Measurements from ENCODE around the gene MARCHF11. TPM values are rescaled to one million over a fixed set of nuclear protein-coding genes. Genes with fewer than 3 reads are reported as not detected.

Gene MARCHF11, protein sequence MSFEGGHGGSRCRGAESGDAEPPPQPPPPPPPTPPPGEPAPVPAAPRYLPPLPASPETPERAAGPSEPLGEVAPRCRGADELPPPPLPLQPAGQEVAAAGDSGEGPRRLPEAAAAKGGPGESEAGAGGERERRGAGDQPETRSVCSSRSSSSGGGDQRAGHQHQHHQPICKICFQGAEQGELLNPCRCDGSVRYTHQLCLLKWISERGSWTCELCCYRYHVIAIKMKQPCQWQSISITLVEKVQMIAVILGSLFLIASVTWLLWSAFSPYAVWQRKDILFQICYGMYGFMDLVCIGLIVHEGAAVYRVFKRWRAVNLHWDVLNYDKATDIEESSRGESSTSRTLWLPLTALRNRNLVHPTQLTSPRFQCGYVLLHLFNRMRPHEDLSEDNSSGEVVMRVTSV
- total RNA-seq (2021; ENCODE audit: unreplicated experiment) (not detected), Bru-seq, nascent RNA (not detected), BruChase-seq, experiment 1, labeled RNA remaining after a 6-hour chase (not detected), BruChase-seq, experiment 2, labeled RNA remaining after a 2-hour chase (percentile 1 among the genes with signal in this experiment)
- polyA plus RNA-seq (2012), result not detected in 2 replicates
- long read RNA-seq, result 0 reads

DNA sequence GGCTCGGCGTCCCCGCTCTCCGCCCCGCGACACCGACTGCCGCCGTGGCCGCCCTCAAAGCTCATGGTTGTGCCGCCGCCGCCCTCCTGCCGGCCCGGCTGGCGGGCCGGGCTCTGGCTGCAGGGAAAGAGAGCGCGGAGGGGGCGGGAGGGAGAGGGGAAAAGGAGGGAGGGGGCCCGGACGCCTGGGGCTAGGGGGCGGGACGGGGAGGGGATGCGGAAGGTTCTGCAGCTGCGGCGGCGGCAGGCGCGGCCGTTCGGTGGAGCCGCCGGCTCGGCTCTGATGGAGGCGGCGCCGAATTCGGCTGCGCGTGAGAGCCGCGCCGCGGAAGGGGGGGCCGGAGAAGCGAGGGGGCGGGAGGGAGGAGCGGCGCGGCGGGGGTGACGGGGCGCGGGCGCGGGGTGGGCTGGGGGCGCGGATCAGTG is at the start of gene MARCHF11:
Gene MARCHF11, minus strand, starts transcription at position 281 of the 425 bp plus-strand sequence. Its CDS starts 216 bp downstream, at position 65.
- intact Hi-C loops (cut with micrococcal nuclease), result no loop called here
- no peak within 1 kb of the TSS for H2AFZ ChIP-seq (ENCODE audit: low read depth, low read length, poor library complexity, severe bottlenecking)
- POLR2A ChIA-PET, result no interaction called here
- no TSS peak for BruUV-seq (replicated peaks)
- no peaks in the 10 kb centered on the region for H3K9me2 ChIP-seq (ENCODE audit: insufficient read depth)
- CTCF ChIA-PET, result no interaction called here
- H3K4me1 ChIP-seq (ENCODE audit: control insufficient read depth in 1 of 2, insufficient read depth in 2 of 2, low read length in 2 of 2), result no peaks in the 10 kb centered on the region
- H3K4me2 ChIP-seq (ENCODE audit: low read length), result no peak within 1 kb of the TSS
- RAD21 ChIA-PET (ENCODE audit: low non-redundant PET in 1 of 2, low total read pairs in 2 of 2, uncharacterized antibody in 2 of 2, unreplicated experiment in 2 of 2), result no interaction called here
- H3K36me3 ChIP-seq (ENCODE audit: control insufficient read depth in 1 of 2, insufficient read depth in 2 of 2, low read length in 2 of 2), result no peaks in the 10 kb centered on the region
- no peaks in the 10 kb centered on the region for H4K20me1 ChIP-seq (ENCODE audit: insufficient read depth)
- no peak within 1 kb of the TSS for H3K9ac ChIP-seq (ENCODE audit: low read length)
- no peak within 1 kb of the TSS for H3K4me3 ChIP-seq (replicated peaks in 1 of 2; ENCODE audit: low read depth in 1 of 2, low read length in 2 of 2)
- H3K27me3 ChIP-seq (ENCODE audit: insufficient read depth, low read length), result no peaks in the 10 kb centered on the region
- H3K9me3 ChIP-seq (ENCODE audit: control insufficient read depth in 1 of 2, insufficient read depth in 1 of 2, low read depth in 1 of 2, low read length in 2 of 2), result peaks cover 0 to 1% of the 10 kb centered on the region in 2 experiments; a peak in 1 of 4 replicates
- DNase-seq (ENCODE audit: low read depth, low spot score), result no peak
- ATAC-seq, result no peak
- no peak within 1 kb of the TSS for H3K27ac ChIP-seq (ENCODE audit: low read depth, low read length)
- no peaks in the 10 kb centered on the region for H3K79me2 ChIP-seq (ENCODE audit: insufficient read depth, low read length)
- TF ChIP-seq ZFX (IDR thresholded peaks at IDR 0.05), result no peak
- TF ChIP-seq RAD21 (IDR thresholded peaks at IDR 0.05; ENCODE audit: low read depth), result no peak
- no peak for TF ChIP-seq EZH2phosphoT487 (IDR thresholded peaks at IDR 0.05; ENCODE audit: borderline replicate concordance)
- TF ChIP-seq, protein P1, sequence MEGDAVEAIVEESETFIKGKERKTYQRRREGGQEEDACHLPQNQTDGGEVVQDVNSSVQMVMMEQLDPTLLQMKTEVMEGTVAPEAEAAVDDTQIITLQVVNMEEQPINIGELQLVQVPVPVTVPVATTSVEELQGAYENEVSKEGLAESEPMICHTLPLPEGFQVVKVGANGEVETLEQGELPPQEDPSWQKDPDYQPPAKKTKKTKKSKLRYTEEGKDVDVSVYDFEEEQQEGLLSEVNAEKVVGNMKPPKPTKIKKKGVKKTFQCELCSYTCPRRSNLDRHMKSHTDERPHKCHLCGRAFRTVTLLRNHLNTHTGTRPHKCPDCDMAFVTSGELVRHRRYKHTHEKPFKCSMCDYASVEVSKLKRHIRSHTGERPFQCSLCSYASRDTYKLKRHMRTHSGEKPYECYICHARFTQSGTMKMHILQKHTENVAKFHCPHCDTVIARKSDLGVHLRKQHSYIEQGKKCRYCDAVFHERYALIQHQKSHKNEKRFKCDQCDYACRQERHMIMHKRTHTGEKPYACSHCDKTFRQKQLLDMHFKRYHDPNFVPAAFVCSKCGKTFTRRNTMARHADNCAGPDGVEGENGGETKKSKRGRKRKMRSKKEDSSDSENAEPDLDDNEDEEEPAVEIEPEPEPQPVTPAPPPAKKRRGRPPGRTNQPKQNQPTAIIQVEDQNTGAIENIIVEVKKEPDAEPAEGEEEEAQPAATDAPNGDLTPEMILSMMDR (IDR thresholded peaks at IDR 0.05 in 2 of 3, conservative IDR thresholded peaks at IDR 0.05 in 1 of 3; ENCODE audit: borderline replicate concordance in 1 of 3, insufficient read depth in 1 of 3, low read depth in 2 of 3, low read length in 2 of 3), result no peak
- TF ChIP-seq POLR2AphosphoS5 (IDR thresholded peaks at IDR 0.05; ENCODE audit: low read depth, low read length), result no peak

DNA sequence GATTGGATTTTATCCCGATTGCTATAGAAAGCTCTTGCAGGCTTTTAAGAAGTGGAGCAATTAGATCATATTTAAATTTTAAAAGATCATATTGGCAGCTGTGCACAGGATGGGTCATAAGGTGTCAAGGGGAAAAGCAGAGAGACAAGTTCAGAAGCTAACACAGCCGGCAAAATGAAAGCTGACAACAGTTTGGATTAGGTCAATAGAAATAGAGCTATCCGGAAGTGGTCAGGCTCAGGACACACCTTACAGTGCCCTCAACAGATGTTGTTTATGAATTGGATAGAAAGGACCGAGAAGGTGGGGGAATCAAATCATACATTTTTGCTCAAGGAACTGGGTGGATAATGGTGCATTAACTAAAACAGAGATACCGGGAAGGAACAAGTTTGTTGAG is 46.3 kb upstream of the MARCHF11 start:
- H3K36me3 ChIP-seq (ENCODE audit: control insufficient read depth in 1 of 2, insufficient read depth in 2 of 2, low read length in 2 of 2), result no peaks in the 10 kb centered on the region
- CTCF ChIA-PET, result no interaction called here
- no peak overlapping the region for H3K4me2 ChIP-seq (ENCODE audit: low read length)
- peaks cover 0 to 2% of the 10 kb centered on the region in 2 experiments; a peak in 1 of 4 replicates for H3K9me3 ChIP-seq (ENCODE audit: control insufficient read depth in 1 of 2, insufficient read depth in 1 of 2, low read depth in 1 of 2, low read length in 2 of 2)
- no peaks in the 10 kb centered on the region; the same call in 1 of the 2 replicates for H4K20me1 ChIP-seq (ENCODE audit: insufficient read depth)
- POLR2A ChIA-PET, result no interaction called here
- DNase-seq (ENCODE audit: low read depth, low spot score) (no peak), ATAC-seq (no peak)
- RAD21 ChIA-PET (ENCODE audit: low non-redundant PET in 1 of 2, low total read pairs in 2 of 2, uncharacterized antibody in 2 of 2, unreplicated experiment in 2 of 2), result no interaction called here
- H3K27ac ChIP-seq (ENCODE audit: low read depth, low read length), result no peak overlapping the region
- H3K9me2 ChIP-seq (ENCODE audit: insufficient read depth), result no peaks in the 10 kb centered on the region
- no peak overlapping the region for H3K4me3 ChIP-seq (replicated peaks in 1 of 2; ENCODE audit: low read depth in 1 of 2, low read length in 2 of 2)
- intact Hi-C loops (cut with micrococcal nuclease), result no loop called here
- no peaks in the 10 kb centered on the region for H3K27me3 ChIP-seq (ENCODE audit: insufficient read depth, low read length)
- no TSS peak for BruUV-seq (replicated peaks)
- no peaks in the 10 kb centered on the region for H3K4me1 ChIP-seq (ENCODE audit: control insufficient read depth in 1 of 2, insufficient read depth in 2 of 2, low read length in 2 of 2)
- H2AFZ ChIP-seq (ENCODE audit: low read depth, low read length, poor library complexity, severe bottlenecking), result no peak overlapping the region
- no peaks in the 10 kb centered on the region for H3K79me2 ChIP-seq (ENCODE audit: insufficient read depth, low read length)
- no peak overlapping the region for H3K9ac ChIP-seq (ENCODE audit: low read length)
- TF ChIP-seq TCF7L2 (IDR thresholded peaks at IDR 0.05; ENCODE audit: borderline replicate concordance, extremely low read depth, insufficient read depth, insufficient read length) (no peak), FOSL1 (IDR thresholded peaks at IDR 0.05; ENCODE audit: low read depth) (no peak), JUND (IDR thresholded peaks at IDR 0.05) (no peak), SIN3A (IDR thresholded peaks at IDR 0.05; ENCODE audit: low read depth) (no peak), EZH2 (IDR thresholded peaks at IDR 0.05) (no peak), CBX3 (IDR thresholded peaks at IDR 0.05; ENCODE audit: low read depth) (no peak), CEBPB (IDR thresholded peaks at IDR 0.05; ENCODE audit: low read depth) (no peak), SRF (IDR thresholded peaks at IDR 0.05; ENCODE audit: low read depth) (no peak), YY1 (IDR thresholded peaks at IDR 0.05; ENCODE audit: extremely low read depth, insufficient replicate concordance, low read depth, low read length) (no peak)
- TF ChIP-seq, protein P2, sequence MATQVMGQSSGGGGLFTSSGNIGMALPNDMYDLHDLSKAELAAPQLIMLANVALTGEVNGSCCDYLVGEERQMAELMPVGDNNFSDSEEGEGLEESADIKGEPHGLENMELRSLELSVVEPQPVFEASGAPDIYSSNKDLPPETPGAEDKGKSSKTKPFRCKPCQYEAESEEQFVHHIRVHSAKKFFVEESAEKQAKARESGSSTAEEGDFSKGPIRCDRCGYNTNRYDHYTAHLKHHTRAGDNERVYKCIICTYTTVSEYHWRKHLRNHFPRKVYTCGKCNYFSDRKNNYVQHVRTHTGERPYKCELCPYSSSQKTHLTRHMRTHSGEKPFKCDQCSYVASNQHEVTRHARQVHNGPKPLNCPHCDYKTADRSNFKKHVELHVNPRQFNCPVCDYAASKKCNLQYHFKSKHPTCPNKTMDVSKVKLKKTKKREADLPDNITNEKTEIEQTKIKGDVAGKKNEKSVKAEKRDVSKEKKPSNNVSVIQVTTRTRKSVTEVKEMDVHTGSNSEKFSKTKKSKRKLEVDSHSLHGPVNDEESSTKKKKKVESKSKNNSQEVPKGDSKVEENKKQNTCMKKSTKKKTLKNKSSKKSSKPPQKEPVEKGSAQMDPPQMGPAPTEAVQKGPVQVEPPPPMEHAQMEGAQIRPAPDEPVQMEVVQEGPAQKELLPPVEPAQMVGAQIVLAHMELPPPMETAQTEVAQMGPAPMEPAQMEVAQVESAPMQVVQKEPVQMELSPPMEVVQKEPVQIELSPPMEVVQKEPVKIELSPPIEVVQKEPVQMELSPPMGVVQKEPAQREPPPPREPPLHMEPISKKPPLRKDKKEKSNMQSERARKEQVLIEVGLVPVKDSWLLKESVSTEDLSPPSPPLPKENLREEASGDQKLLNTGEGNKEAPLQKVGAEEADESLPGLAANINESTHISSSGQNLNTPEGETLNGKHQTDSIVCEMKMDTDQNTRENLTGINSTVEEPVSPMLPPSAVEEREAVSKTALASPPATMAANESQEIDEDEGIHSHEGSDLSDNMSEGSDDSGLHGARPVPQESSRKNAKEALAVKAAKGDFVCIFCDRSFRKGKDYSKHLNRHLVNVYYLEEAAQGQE (IDR thresholded peaks at IDR 0.05; ENCODE audit: low read depth), result no peak

Measured in HCT116 (cell line).